Measurements from ENCODE around the gene KCNJ14. TPM values are rescaled to one million over a fixed set of nuclear protein-coding genes. Genes with fewer than 3 reads are reported as not detected.

The KCNJ14 gene
- total RNA-seq, 4 donors from 2014 or later, result 0.88 to 2.0 (median 1.8) TPM

- H3K4me3 ChIP-seq, result no peak overlapping the region
- H3K27me3 ChIP-seq, result no peaks in the 10 kb centered on the region
- DNase-seq, result no peak
- no peak for TF ChIP-seq POLR2A (IDR thresholded peaks at IDR 0.05)
- TF ChIP-seq, protein P1, sequence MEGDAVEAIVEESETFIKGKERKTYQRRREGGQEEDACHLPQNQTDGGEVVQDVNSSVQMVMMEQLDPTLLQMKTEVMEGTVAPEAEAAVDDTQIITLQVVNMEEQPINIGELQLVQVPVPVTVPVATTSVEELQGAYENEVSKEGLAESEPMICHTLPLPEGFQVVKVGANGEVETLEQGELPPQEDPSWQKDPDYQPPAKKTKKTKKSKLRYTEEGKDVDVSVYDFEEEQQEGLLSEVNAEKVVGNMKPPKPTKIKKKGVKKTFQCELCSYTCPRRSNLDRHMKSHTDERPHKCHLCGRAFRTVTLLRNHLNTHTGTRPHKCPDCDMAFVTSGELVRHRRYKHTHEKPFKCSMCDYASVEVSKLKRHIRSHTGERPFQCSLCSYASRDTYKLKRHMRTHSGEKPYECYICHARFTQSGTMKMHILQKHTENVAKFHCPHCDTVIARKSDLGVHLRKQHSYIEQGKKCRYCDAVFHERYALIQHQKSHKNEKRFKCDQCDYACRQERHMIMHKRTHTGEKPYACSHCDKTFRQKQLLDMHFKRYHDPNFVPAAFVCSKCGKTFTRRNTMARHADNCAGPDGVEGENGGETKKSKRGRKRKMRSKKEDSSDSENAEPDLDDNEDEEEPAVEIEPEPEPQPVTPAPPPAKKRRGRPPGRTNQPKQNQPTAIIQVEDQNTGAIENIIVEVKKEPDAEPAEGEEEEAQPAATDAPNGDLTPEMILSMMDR (IDR thresholded peaks at IDR 0.05), result no peak
- peaks cover 0 to 89% (median 0%) of the 10 kb centered on the region in 3 donors for H3K36me3 ChIP-seq
- H3K9me3 ChIP-seq, result no peaks in the 10 kb centered on the region
- peaks cover 0 to 13% (median 8%) of the 10 kb centered on the region in 4 donors for H3K4me1 ChIP-seq
- H3K27ac ChIP-seq, result no peak overlapping the region
Measured at GRCh38 chr19:48474084-48474592, 18.8 kb downstream of the KCNJ14 start.

- H3K27me3 ChIP-seq, result no peaks in the 10 kb centered on the region
- H3K9me3 ChIP-seq, result no peaks in the 10 kb centered on the region
- TF ChIP-seq POLR2A (IDR thresholded peaks at IDR 0.05), result no peak
- peaks cover 0 to 10% (median 2%) of the 10 kb centered on the region in 4 donors for H3K4me1 ChIP-seq
- H3K4me3 ChIP-seq, result no peak overlapping the region
- peaks cover 0 to 91% (median 0%) of the 10 kb centered on the region in 3 donors for H3K36me3 ChIP-seq
- no peak overlapping the region for H3K27ac ChIP-seq
- DNase-seq, result no peak
Measured at GRCh38 chr19:48475369-48476068, 20.1 kb downstream of the KCNJ14 start.

GRCh38 chr19:48476176-48476575 is 20.8 kb downstream of the KCNJ14 start:
- TF ChIP-seq, protein P1 (IDR thresholded peaks at IDR 0.05), result no peak
- no peak for TF ChIP-seq POLR2A (IDR thresholded peaks at IDR 0.05)
- Histone ChIP-seq H3K4me1 (peaks cover 0 to 13% (median 2%) of the 10 kb centered on the region in 4 donors), H3K27ac (no peak overlapping the region), H3K9me3 (no peaks in the 10 kb centered on the region), H3K4me3 (no peak overlapping the region), H3K36me3 (peaks cover 0 to 85% (median 0%) of the 10 kb centered on the region in 3 donors), H3K27me3 (no peaks in the 10 kb centered on the region)
- DNase-seq, result no peak

- peaks cover 0 to 75% (median 0%) of the 10 kb centered on the region in 3 donors for H3K36me3 ChIP-seq
Measured at GRCh38 chr19:48477067-48477685, 21.8 kb downstream of the KCNJ14 start.

GRCh38 chr19:48477698-48478338 is 22.4 kb downstream of the KCNJ14 start:
- H3K36me3 ChIP-seq, result peaks cover 0 to 68% (median 0%) of the 10 kb centered on the region in 3 donors
- TF ChIP-seq POLR2A (IDR thresholded peaks at IDR 0.05), result no peak
- TF ChIP-seq, protein P1 (IDR thresholded peaks at IDR 0.05), result no peak
- H3K27me3 ChIP-seq, result no peaks in the 10 kb centered on the region
- H3K4me3 ChIP-seq, result no peak overlapping the region
- no peaks in the 10 kb centered on the region for H3K9me3 ChIP-seq
- no peak for DNase-seq
- H3K4me1 ChIP-seq, result peaks cover 0 to 15% (median 3%) of the 10 kb centered on the region in 4 donors
- H3K27ac ChIP-seq, result no peak overlapping the region

More at GRCh38 chr19:48477067-48477685, 21.8 kb downstream of the KCNJ14 start:
- no peak overlapping the region for H3K27ac ChIP-seq
- H3K27me3 ChIP-seq, result no peaks in the 10 kb centered on the region
- peaks cover 0 to 15% (median 3%) of the 10 kb centered on the region in 4 donors for H3K4me1 ChIP-seq
- no peak overlapping the region for H3K4me3 ChIP-seq
- no peaks in the 10 kb centered on the region for H3K9me3 ChIP-seq
- no peak for DNase-seq
- TF ChIP-seq, protein P1 (IDR thresholded peaks at IDR 0.05), result no peak
- TF ChIP-seq POLR2A (IDR thresholded peaks at IDR 0.05), result no peak

All from Peyer's patch (tissue), 4 donors.